SIG-M5 treated with dmso at 0.1 percent for 504 hours (cell line): Measurements from ENCODE around the gene RANBP10.

Source experiments
- DNase-seq: peaks from one replicate; lab custom pipeline; 2025; ENCODE audit not compliant: unreplicated experiment; lab: John Stamatoyannopoulos, UW

Gene RANBP10

GRCh38 chr16:67749436-67750078, 56.8 kb downstream of the RANBP10 start:
- no peak for DNase-seq

- DNase-seq = no peak
Observed at GRCh38 chr16:67748834-67749233, 57.5 kb downstream of the RANBP10 start.

- no peak for DNase-seq
Observed at GRCh38 chr16:67746846-67747245, 59.5 kb downstream of the RANBP10 start.

- no peak for DNase-seq
Observed at GRCh38 chr16:67741118-67741517, 65.2 kb downstream of the RANBP10 start.

- DNase-seq = no peak
Observed at GRCh38 chr16:67740391-67740790, 66.0 kb downstream of the RANBP10 start.

GRCh38 chr16:67736858-67737257, 69.5 kb downstream of the RANBP10 start:
- no peak for DNase-seq

GRCh38 chr16:67734731-67735201, 71.6 kb downstream of the RANBP10 start:
- no peak for DNase-seq

GRCh38 chr16:67733734-67734470, 72.5 kb downstream of the RANBP10 start:
- DNase-seq = no peak

- DNase-seq = no peak
Observed at GRCh38 chr16:67731753-67732095, 74.6 kb downstream of the RANBP10 start.

GRCh38 chr16:67731071-67731752, 75.1 kb downstream of the RANBP10 start:
- no peak for DNase-seq

GRCh38 chr16:67730326-67730725, 76.0 kb downstream of the RANBP10 start:
- DNase-seq = no peak

GRCh38 chr16:67729636-67730248, 76.6 kb downstream of the RANBP10 start:
- no peak for DNase-seq

- DNase-seq = no peak
Observed at GRCh38 chr16:67727521-67728485, 78.6 kb downstream of the RANBP10 start.

GRCh38 chr16:67726106-67727034, 80.0 kb downstream of the RANBP10 start:
- no peak for DNase-seq

GRCh38 chr16:67723911-67724305, 82.5 kb downstream of the RANBP10 start:
- no peak for DNase-seq

GRCh38 chr16:67723151-67723910, 83.0 kb downstream of the RANBP10 start:
- peak; percentile 34 for DNase-seq

- no peak for DNase-seq
Observed at GRCh38 chr16:67720236-67720635, 86.1 kb downstream of the RANBP10 start.

- DNase-seq = peak; percentile 31
Observed at GRCh38 chr16:67719778-67720144, 86.6 kb downstream of the RANBP10 start.
